Psoas muscle (tissue), 8 donors: ENCODE data around the gene STK25. TPM values are rescaled to one million over a fixed set of nuclear protein-coding genes. Genes with fewer than 3 reads are reported as not detected.
A peak's percentile ranks its signal among the peaks of the same experiment; 100 is the strongest.

Experiments used
- ATAC-seq, 4 donors: fragments of 200-7000 bp; cut with Tn5 transposase; one replicate each; pipeline ENCODE4 v1.9.1; 2020; ENCODE audit warnings: moderate library complexity in 3 of 4, mild to moderate bottlenecking in 2 of 4
- DNase-seq, 2 donors: peaks; one replicate each; pipeline ENCODE4 v3.0.0-alpha.2; 2020
- H3K27ac ChIP-seq: fragments of 200-600 bp; one replicate; pipeline ENCODE4 v1.8.0; 2022
- H3K27me3 ChIP-seq, 3 donors: fragments of 200-600 bp in 1 of 3; one replicate each; pipeline versions ENCODE4 v1.6.1 to v1.8.0; 2013 to 2022; ENCODE audit warnings: low read length in 2 of 3, mild to moderate bottlenecking in 2 of 3, moderate library complexity in 1 of 3; ENCODE audit not compliant: insufficient read depth in 3 of 3
- H3K36me3 ChIP-seq, 2 donors: fragments of 200-600 bp in 1 of 2; one replicate each; pipeline versions ENCODE4 v1.6.1 to v1.8.0; 2013 to 2022; ENCODE audit warnings: low read depth in 1 of 2, mild to moderate bottlenecking in 1 of 2, moderate library complexity in 1 of 2; ENCODE audit not compliant: insufficient read depth in 1 of 2
- H3K4me1 ChIP-seq: fragments of 200-600 bp; one replicate; pipeline ENCODE4 v1.8.0; 2022
- H3K4me3 ChIP-seq: fragments of 200-600 bp; one replicate; pipeline ENCODE4 v1.8.0; 2022; ENCODE audit warnings: mild to moderate bottlenecking
- H3K9me3 ChIP-seq: fragments of 200-600 bp; one replicate; pipeline ENCODE4 v1.8.0; 2022
- CTCF ChIP-seq: fragments of 200-600 bp; IDR thresholded peaks from one replicate; pipeline ENCODE4 v1.8.0; 2022; ENCODE audit warnings: antibody characterized with exemption
- WGBS, 3 donors: extraction: QIAGEN DNeasy Blood & Tissue Kit; methylation state at CpG; one replicate each; pipeline versions ENCODE4 v1.1.6 to v1.1.7; 2013; 5-methylcytosine and 5-hydroxymethylcytosine counted together
- intact Hi-C, 2 donors: fragments of 100-400 bp; cut with DNase I; formaldehyde crosslinking; loops; one replicate each; pipeline versions ENCODE4 v1.11.0 to v1.14.2; 2022
- polyA plus RNA-seq, 3 donors: library from polyadenylated mRNA; stranded (reverse); fragments of 200-250 nt; gene quantifications; one replicate each; pipeline ENCODE4 v1.2.3, GENCODE V29; 2013
- total RNA-seq, 4 donors: library from RNA; stranded (reverse); fragmentation: NEBNext Ultra II Directional in 2 of 4; extraction: Animal tissue kit (Norgen Biotek cat#: 25700) in 2 of 4; gene quantifications; one replicate each; pipeline versions ENCODE4 v1.2.1 to v1.2.4, GENCODE V29; 2021 to 2023
- donor health status: healthy with polysubstance abuse.
- donor health status: DM: no; HTN: no; CAD: no; lungs with moderate emphysema.
- donor health status: Bipolar disorder and iron deficiency.
- donor health status: healthy.
- donor health status: DM: yes; HTN: yes; CAD: no.
- donor health status: DM: no; HTN: no; CAD: no.
- donor health status: DM: no; HTN: no; CAD: no.
- donor health status: DM: yes; HTN: yes; CAD: no.

STK25 gene
- total and polyA plus RNA-seq, 7 donors, result 227 to 489 (median 281) TPM

- Histone ChIP-seq H3K36me3 (peaks cover 0 to 23% of the 10 kb centered on the region in 2 donors), H3K4me1 (peaks cover 71% of the 10 kb centered on the region), H3K9me3 (no peaks in the 10 kb centered on the region), H3K4me3 (peak overlapping the region; percentile 31), H3K27ac (peak overlapping the region; percentile 94), H3K27me3 (no peaks in the 10 kb centered on the region)
- 40 to 65% (median 46%) methylated on average over 12 of the region's 12 CpGs for WGBS, 3 donors
- TF ChIP-seq CTCF, result no peak
- intact Hi-C loops, result no loop called here
- ATAC-seq (no peak), DNase-seq (no peak)
Observed at GRCh38 chr2:241503776-241504392, 4.5 kb downstream of the STK25 start.

- DNase-seq (no peak), ATAC-seq (no peak)
- H3K4me1 ChIP-seq, result peaks cover 71% of the 10 kb centered on the region
- intact Hi-C loops, result no loop called here
- H3K9me3 ChIP-seq, result no peaks in the 10 kb centered on the region
- H3K27me3 ChIP-seq, result no peaks in the 10 kb centered on the region
- H3K4me3 ChIP-seq, result no peak overlapping the region
- peak overlapping the region; percentile 94 for H3K27ac ChIP-seq
- peaks cover 0 to 39% of the 10 kb centered on the region in 2 donors for H3K36me3 ChIP-seq
- 75 to 93% (median 77%) methylated on average over 11 of the region's 11 CpGs for WGBS, 3 donors
- no peak for TF ChIP-seq CTCF
Observed at GRCh38 chr2:241502281-241502680, 6.1 kb downstream of the STK25 start.

GRCh38 chr2:241501551-241501950, 6.8 kb downstream of the STK25 start:
- WGBS, 3 donors, result 90 to 95% (median 92%) methylated on average over 17 of the region's 17 CpGs
- peak overlapping the region; percentile 94 for H3K27ac ChIP-seq

GRCh38 chr2:241501099-241501541, 7.3 kb downstream of the STK25 start:
- H3K4me1 ChIP-seq, result peaks cover 60% of the 10 kb centered on the region
- no peaks in the 10 kb centered on the region for H3K27me3 ChIP-seq
- intact Hi-C loops, result no loop called here
- no peaks in the 10 kb centered on the region for H3K9me3 ChIP-seq
- no peak for DNase-seq
- no peak for ATAC-seq
- H3K4me3 ChIP-seq, result no peak overlapping the region
- H3K27ac ChIP-seq, result peak overlapping the region; percentile 94
- no peak for TF ChIP-seq CTCF
- WGBS, 3 donors, result 88 to 93% (median 89%) methylated on average over 12 of the region's 12 CpGs
- peaks cover 5 to 51% of the 10 kb centered on the region in 2 donors for H3K36me3 ChIP-seq

More at GRCh38 chr2:241501551-241501950, 6.8 kb downstream of the STK25 start:
- Histone ChIP-seq H3K36me3 (peaks cover 3 to 46% of the 10 kb centered on the region in 2 donors), H3K4me3 (no peak overlapping the region), H3K4me1 (peaks cover 64% of the 10 kb centered on the region), H3K27me3 (no peaks in the 10 kb centered on the region), H3K9me3 (no peaks in the 10 kb centered on the region)
- no peak for ATAC-seq
- TF ChIP-seq CTCF, result no peak
- intact Hi-C loops, result no loop called here
- no peak for DNase-seq
